Osteoblast (primary cell): ENCODE measurements around the gene KRTAP4-11. TPM values are rescaled to one million over a fixed set of nuclear protein-coding genes. Genes with fewer than 3 reads are reported as not detected.
"Not testable (repeated sequence)": the region's sequence is repeated elsewhere in the genome, so short reads cannot be mapped to it uniquely, and the experiment has no call there.

Experiments
- DNase-seq: peaks from one replicate; pipeline ENCODE4 v3.0.0; 2011; ENCODE audit warnings: low spot score, mixed read lengths; ENCODE audit not compliant: insufficient read length; ENCODE audit errors: missing footprints
- H2AFZ ChIP-seq: 2 replicates; pipeline ENCODE4 v1.6.0; 2011; ENCODE audit warnings: mild to moderate bottlenecking, low read length
- H3K27ac ChIP-seq: 2 replicates; pipeline ENCODE4 v1.5.1; 2011; ENCODE audit warnings: mild to moderate bottlenecking, low read depth, low read length, moderate library complexity
- H3K27me3 ChIP-seq: 2 replicates; pipeline ENCODE4 v1.6.0; 2012; ENCODE audit warnings: mild to moderate bottlenecking, control low read depth, inconsistent platforms, low read length, moderate library complexity; ENCODE audit not compliant: insufficient read depth
- H3K36me3 ChIP-seq: 2 replicates; pipeline ENCODE4 v1.5.1; 2011; ENCODE audit warnings: mild to moderate bottlenecking, low read length, control low read depth, moderate library complexity; ENCODE audit not compliant: insufficient read depth
- H3K4me1 ChIP-seq: 2 replicates; pipeline ENCODE4 v1.5.1; 2011; ENCODE audit warnings: mild to moderate bottlenecking, low read length, control low read depth, moderate library complexity; ENCODE audit not compliant: insufficient read depth
- H3K4me2 ChIP-seq: 2 replicates; pipeline ENCODE4 v1.6.0; 2011; ENCODE audit warnings: mild to moderate bottlenecking, low read length; ENCODE audit not compliant: insufficient read depth
- H3K4me3 ChIP-seq: fragments of 200-600 bp; sonication (generic); 3 replicates; pipeline ENCODE4 v1.5.1; 2012; ENCODE audit warnings: mild to moderate bottlenecking, low read length, inconsistent platforms; ENCODE audit not compliant: insufficient read depth
- H3K79me2 ChIP-seq: 2 replicates; pipeline ENCODE4 v1.6.0; 2012; ENCODE audit warnings: mild to moderate bottlenecking, low read length, control low read depth, inconsistent platforms; ENCODE audit not compliant: insufficient read depth
- H3K9me3 ChIP-seq: 2 replicates; pipeline ENCODE4 v1.5.1; 2011; ENCODE audit warnings: low read depth, low read length, control low read depth
- H4K20me1 ChIP-seq: 2 replicates; pipeline ENCODE4 v1.6.0; 2012; ENCODE audit warnings: mild to moderate bottlenecking, low read length, control low read depth; ENCODE audit not compliant: insufficient read depth
- total RNA-seq: library from RNA; depleted of rRNA; stranded (reverse); fragments of >200 nt; gene quantifications from 2 replicates; pipeline ENCODE4 v1.2.3, GENCODE V29; 2012
- TF ChIP-seq, protein P1 (sequence below): IDR thresholded peaks from 2 replicates; pipeline ENCODE4 v1.5.1; 2011; ENCODE audit warnings: mild to moderate bottlenecking, low read depth, low read length, moderate library complexity; ENCODE audit errors: extremely low read depth

The KRTAP4-11 gene
- total RNA-seq, 1 donor: not detected

DNA sequence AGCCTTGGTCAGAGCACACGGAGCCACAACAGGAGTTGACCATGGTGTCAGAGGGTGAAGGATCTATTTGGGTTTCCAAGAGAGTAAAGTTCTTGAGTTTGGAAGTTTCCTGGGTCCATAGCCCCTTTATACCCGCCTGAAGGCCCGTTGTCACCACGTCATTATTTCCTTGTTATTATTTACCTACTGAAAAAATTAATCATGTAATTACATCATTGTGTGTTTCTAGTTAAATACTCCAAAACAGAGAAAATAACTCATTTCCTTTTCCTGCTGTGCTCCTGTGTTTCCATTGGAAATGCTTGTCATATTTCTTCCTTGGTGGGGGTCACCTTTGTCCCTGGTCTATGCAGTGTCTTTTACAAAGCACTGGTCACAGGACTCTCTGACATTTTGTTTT, 20.1 kb downstream of the KRTAP4-11 start, which contains the start of gene KRTAP4-8:
KRTAP4-8 (minus strand) TSS at position 101 of the 400 bp plus-strand sequence; CDS start at position 43, 58 bp downstream.
- H3K4me2 ChIP-seq: peak within 1 kb of the TSS; percentile 20
- no peaks in the 10 kb centered on the region for H3K27me3 ChIP-seq
- DNase-seq: no peak
- peak within 1 kb of the TSS; percentile 59 for H3K27ac ChIP-seq
- no peaks in the 10 kb centered on the region for H3K9me3 ChIP-seq
- peak within 1 kb of the TSS; percentile 76 for H2AFZ ChIP-seq
- no peaks in the 10 kb centered on the region for H3K36me3 ChIP-seq
- TF ChIP-seq, protein P1, sequence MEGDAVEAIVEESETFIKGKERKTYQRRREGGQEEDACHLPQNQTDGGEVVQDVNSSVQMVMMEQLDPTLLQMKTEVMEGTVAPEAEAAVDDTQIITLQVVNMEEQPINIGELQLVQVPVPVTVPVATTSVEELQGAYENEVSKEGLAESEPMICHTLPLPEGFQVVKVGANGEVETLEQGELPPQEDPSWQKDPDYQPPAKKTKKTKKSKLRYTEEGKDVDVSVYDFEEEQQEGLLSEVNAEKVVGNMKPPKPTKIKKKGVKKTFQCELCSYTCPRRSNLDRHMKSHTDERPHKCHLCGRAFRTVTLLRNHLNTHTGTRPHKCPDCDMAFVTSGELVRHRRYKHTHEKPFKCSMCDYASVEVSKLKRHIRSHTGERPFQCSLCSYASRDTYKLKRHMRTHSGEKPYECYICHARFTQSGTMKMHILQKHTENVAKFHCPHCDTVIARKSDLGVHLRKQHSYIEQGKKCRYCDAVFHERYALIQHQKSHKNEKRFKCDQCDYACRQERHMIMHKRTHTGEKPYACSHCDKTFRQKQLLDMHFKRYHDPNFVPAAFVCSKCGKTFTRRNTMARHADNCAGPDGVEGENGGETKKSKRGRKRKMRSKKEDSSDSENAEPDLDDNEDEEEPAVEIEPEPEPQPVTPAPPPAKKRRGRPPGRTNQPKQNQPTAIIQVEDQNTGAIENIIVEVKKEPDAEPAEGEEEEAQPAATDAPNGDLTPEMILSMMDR: no peak
- H3K4me1 ChIP-seq: peaks cover 29% of the 10 kb centered on the region
- no peaks in the 10 kb centered on the region for H3K79me2 ChIP-seq
- no peak within 1 kb of the TSS for H3K4me3 ChIP-seq
- H4K20me1 ChIP-seq: no peaks in the 10 kb centered on the region

DNA sequence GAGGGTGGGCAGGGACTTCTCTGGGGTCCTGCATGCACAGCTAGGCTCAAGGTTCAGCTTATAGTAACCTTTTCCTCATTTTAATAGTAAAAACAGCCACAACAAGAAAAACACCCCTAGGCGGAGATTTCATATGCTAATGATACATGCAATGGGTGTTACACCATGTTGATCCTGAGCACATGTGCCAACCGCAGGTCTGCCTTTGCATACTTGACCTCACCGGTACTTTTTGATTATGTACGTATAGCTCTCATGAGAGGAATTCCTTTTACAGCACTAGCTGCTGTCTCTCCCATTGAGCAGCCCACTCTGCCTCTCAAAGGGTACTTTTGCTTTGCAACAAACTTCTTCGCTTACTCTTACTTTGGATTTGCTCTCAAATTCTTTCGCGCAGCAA, 22.1 kb downstream of the KRTAP4-11 start:
- TF ChIP-seq, protein P1: no peak
- Histone ChIP-seq H4K20me1 (no peaks in the 10 kb centered on the region), H3K79me2 (no peaks in the 10 kb centered on the region)

DNA sequence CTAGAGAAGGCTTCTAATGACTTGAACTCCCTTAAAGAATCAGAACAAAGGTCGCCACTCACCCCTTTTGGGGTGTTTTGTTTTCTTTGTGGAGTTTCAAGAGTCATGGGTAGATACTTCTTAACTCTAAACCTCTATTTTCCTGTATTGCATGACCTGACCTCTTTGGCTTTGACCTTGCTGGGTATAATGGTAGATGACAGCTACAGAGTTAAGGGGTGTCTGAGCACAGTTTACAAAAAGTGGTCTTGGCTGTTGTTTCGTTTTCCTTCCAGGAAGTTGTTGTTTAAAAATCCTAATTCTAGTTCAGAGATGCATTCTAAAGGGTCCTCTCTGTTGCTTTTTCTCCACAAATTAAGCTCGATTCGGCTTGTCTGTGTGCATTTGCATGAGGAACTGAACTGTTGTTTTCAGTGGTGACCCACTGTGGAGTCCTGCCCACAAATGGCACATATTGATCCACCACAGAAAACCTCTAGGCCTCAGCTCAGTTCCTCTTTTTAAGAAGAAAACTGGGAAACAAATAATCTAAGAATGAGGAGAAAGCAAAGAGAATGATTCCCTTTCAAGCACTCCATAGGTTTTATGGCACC, 29.3 kb downstream of the KRTAP4-11 start:
- not testable (repeated sequence) for H3K4me2 ChIP-seq, H3K79me2 ChIP-seq, H3K27ac ChIP-seq

More for the DNA sequence above, 22.1 kb downstream of the KRTAP4-11 start:
- Histone ChIP-seq H3K27ac (no peak overlapping the region), H2AFZ (no peak overlapping the region), H3K4me2 (no peak overlapping the region), H3K4me1 (peaks cover 23% of the 10 kb centered on the region), H3K9me3 (no peaks in the 10 kb centered on the region), H3K36me3 (no peaks in the 10 kb centered on the region), H3K27me3 (no peaks in the 10 kb centered on the region), H3K4me3 (no peak overlapping the region)
- no peak for DNase-seq

DNA sequence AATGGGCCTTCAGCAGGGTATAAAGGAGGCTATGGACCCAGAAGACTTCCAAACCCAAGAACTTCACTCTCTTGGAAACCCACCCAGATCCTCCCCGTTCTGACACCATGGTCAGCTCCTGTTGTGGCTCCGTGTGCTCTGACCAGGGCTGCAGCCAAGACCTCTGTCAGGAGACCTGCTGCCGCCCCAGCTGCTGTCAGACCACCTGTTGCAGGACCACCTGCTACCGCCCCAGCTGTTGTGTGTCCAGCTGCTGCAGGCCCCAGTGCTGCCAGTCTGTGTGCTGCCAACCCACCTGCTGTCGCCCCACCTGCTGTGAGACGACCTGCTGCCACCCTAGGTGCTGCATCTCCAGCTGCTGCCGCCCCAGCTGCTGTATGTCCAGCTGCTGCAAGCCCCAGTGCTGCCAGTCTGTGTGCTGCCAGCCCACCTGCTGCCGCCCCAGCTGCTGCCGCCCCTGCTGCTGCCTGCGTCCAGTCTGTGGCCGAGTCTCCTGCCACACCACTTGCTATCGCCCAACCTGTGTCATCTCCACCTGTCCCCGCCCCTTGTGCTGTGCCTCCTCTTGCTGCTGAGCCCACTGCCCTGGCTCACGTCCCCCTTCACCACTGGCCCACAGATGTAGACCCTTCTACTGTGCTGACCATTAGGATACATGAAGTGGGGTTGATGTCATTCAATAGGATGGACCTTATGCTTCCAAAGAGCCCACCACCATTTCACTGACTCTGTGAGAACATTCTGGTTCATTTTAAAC, 33.9 kb downstream of the KRTAP4-11 start, which contains the start of gene KRTAP4-7:
KRTAP4-7 (plus strand) TSS at position 51 of the 757 bp plus-strand sequence; CDS start at position 108, 57 bp downstream.
- H3K79me2 ChIP-seq, H2AFZ ChIP-seq, H3K4me3 ChIP-seq, H3K36me3 ChIP-seq, H3K27me3 ChIP-seq, DNase-seq, H4K20me1 ChIP-seq, H3K9me3 ChIP-seq: not testable (repeated sequence)
- H3K4me1 ChIP-seq: peaks cover 11% of the 10 kb centered on the region
- peak within 1 kb of the TSS; percentile 23 for H3K27ac ChIP-seq
- peak within 1 kb of the TSS; percentile 32 for H3K4me2 ChIP-seq

More for the DNA sequence above, 29.3 kb downstream of the KRTAP4-11 start:
- not testable (repeated sequence) for H3K27me3 ChIP-seq, H4K20me1 ChIP-seq, H2AFZ ChIP-seq, H3K9me3 ChIP-seq, H3K4me3 ChIP-seq, DNase-seq, H3K36me3 ChIP-seq, H3K4me1 ChIP-seq

DNA sequence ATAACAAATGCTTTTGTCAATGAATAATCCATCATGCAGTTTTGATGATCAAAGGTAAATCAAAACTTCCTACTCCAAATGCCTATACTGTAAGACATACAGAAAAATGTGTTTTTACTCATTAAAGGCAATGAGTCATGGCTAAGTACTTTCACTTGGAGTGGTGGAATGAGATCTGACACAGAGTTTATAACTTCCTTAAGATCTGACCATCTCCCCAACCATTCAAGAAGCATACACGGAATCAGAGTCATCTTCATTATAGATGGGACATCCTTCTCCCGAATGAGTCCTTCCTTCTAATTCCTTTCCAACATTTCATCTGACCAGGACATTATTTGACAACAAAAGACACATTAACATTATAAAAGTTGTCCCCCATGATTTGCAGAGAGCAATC, 34.7 kb downstream of the KRTAP4-11 start:
- Histone ChIP-seq H3K27ac (peak overlapping the region; percentile 23), H3K4me2 (peak overlapping the region; percentile 32), H3K4me1 (peaks cover 11% of the 10 kb centered on the region)
- not testable (repeated sequence) for H3K79me2 ChIP-seq, DNase-seq, H4K20me1 ChIP-seq, H3K27me3 ChIP-seq, H3K9me3 ChIP-seq, H2AFZ ChIP-seq, H3K36me3 ChIP-seq, H3K4me3 ChIP-seq
